AG10803 (cell line): ENCODE measurements around the gene GALC.

Experiments used
- DNase-seq: peaks from one replicate; pipeline ENCODE4 v3.0.0; 2010; ENCODE audit warnings: low read depth
- H3K4me3 ChIP-seq: 2 replicates; pipeline ENCODE4 v1.5.1; 2011; ENCODE audit warnings: mild to moderate bottlenecking, low read length, control low read depth
- CTCF ChIP-seq: conservative IDR thresholded peaks from 2 replicates; pipeline ENCODE4 v1.5.1; 2011; ENCODE audit warnings: mild to moderate bottlenecking, low read length, control low read depth, inconsistent platforms

Gene GALC

GRCh38 chr14:87960013-87960787, 32.8 kb downstream of the GALC start:
- no peak overlapping the region for H3K4me3 ChIP-seq
- TF ChIP-seq CTCF: no peak
- DNase-seq: no peak

DNA sequence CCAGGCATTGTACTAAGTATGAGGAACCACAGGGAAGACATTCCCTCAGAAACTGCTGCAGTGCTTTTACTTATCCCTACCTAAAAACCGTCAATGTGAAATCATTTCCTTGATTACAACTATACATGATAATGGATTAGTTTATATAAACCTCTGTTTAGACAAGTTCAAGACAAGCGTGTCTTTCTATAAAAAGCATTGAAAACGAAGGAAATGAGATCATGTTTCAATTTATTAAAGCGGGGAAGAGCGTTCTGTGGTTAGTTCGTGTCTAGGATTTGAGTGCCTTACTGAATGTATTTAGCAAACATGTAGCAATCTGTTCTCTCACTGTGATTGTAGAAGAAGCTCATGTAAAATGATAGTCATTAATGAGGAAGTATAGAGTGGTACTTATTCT, 37.5 kb downstream of the GALC start:
- H3K4me3 ChIP-seq: no peak overlapping the region
- TF ChIP-seq CTCF: no peak
- DNase-seq: no peak

GRCh38 chr14:87952307-87953094, 40.5 kb downstream of the GALC start:
- H3K4me3 ChIP-seq: no peak overlapping the region
- DNase-seq: no peak
- TF ChIP-seq CTCF: no peak

GRCh38 chr14:87944987-87945604, 47.9 kb downstream of the GALC start:
- peak; percentile 69 for TF ChIP-seq CTCF
- H3K4me3 ChIP-seq: no peak overlapping the region
- DNase-seq: peak; percentile 66

- no peak for DNase-seq
- no peak overlapping the region for H3K4me3 ChIP-seq
- TF ChIP-seq CTCF: no peak
Observed at GRCh38 chr14:87940894-87941293, 52.1 kb downstream of the GALC start.

DNA sequence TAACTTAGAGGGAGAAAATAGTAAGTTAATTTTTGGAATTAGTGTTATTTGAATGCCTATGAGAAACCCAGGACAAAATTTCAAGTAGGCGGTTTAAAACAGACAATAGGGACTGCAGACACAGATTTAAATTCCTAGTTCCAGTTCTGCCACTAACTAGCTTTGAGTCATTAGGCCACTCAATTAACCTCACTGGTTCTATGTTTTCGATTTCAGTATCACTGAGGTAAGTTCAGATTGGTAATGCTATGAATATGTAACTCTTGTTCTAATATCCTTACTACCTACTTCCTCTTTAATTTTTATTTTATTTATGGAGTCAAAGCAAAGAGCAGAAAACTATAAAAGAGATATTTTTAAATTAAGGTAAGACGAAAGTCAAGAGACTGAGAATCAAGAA, 52.6 kb downstream of the GALC start:
- no peak for TF ChIP-seq CTCF
- no peak for DNase-seq

More for the DNA sequence above, 52.6 kb downstream of the GALC start:
- no peak overlapping the region for H3K4me3 ChIP-seq
